H1 (cell line): Measurements from ENCODE around the gene BGN. TPM values are rescaled to one million over a fixed set of nuclear protein-coding genes. Genes with fewer than 3 reads are reported as not detected.

Source experiments
- CTCF ChIA-PET: fragments of 300-600 bp; sonication (Branson Sonifier 250); formaldehyde crosslinking; loops from one replicate; lab custom pipeline; 2021; ENCODE audit not compliant: partially characterized antibody; lab: Charles Lee
- POLR2A ChIA-PET: fragments of 300-600 bp; sonication (Branson Sonifier 250); formaldehyde crosslinking; loops from one replicate; lab custom pipeline; 2021; ENCODE audit warnings: inconsistent platforms; ENCODE audit not compliant: partially characterized antibody; lab: Charles Lee
- DNase-seq, 2 experiments: peaks; one replicate each; pipeline versions ENCODE4 v3.0.0 to v3.0.0-alpha.2; 2010 to 2022; ENCODE audit warnings: low spot score in 2 of 2, low read depth in 1 of 2, mixed read lengths in 1 of 2
- FAIRE-seq: peaks from 2 replicates; lab custom pipeline; 2011; peaks lifted over from hg19 to GRCh38; lab: Jason Lieb, UNC
- H2AFZ ChIP-seq: 2 replicates; pipeline ENCODE4 v1.8.1; 2012; ENCODE audit warnings: low read length, inconsistent platforms
- H2AK5ac ChIP-seq: 2 replicates; pipeline ENCODE4 v1.6.1; 2013; ENCODE audit warnings: low read depth, low read length
- H2BK120ac ChIP-seq: replicated peaks from 2 replicates; pipeline ENCODE3; 2013; ENCODE audit warnings: low read depth, low read length, inconsistent platforms
- H2BK12ac ChIP-seq: 2 replicates; pipeline ENCODE4 v1.6.1; 2013; ENCODE audit warnings: low read depth, low read length
- H2BK15ac ChIP-seq: 2 replicates; pipeline ENCODE4 v1.6.1; 2013; ENCODE audit warnings: low read length
- H2BK20ac ChIP-seq: 2 replicates; pipeline ENCODE4 v1.6.1; 2013; ENCODE audit warnings: low read length
- H2BK5ac ChIP-seq: 2 replicates; pipeline ENCODE4 v1.6.1; 2013; ENCODE audit warnings: low read depth, low read length
- H3K14ac ChIP-seq: 2 replicates; pipeline ENCODE4 v1.6.1; 2013; ENCODE audit warnings: inconsistent platforms; ENCODE audit not compliant: insufficient read length
- H3K18ac ChIP-seq: 2 replicates; pipeline ENCODE4 v1.6.1; 2013; ENCODE audit warnings: low read length; ENCODE audit errors: extremely low read depth
- H3K23ac ChIP-seq: 2 replicates; pipeline ENCODE4 v1.6.1; 2013; ENCODE audit warnings: inconsistent platforms; ENCODE audit not compliant: insufficient read length
- H3K23me2 ChIP-seq: 2 replicates; pipeline ENCODE4 v1.6.1; 2013; ENCODE audit warnings: low read depth, low read length
- H3K27ac ChIP-seq: 2 replicates; pipeline ENCODE4 v1.6.1; 2011; ENCODE audit warnings: low read depth, low read length, inconsistent platforms
- H3K27me3 ChIP-seq, 4 experiments: replicated peaks in 1 of 4; 1 replicate in 1 of 4; 2 replicates in 3 of 4; pipeline versions ENCODE4 v1.6.1 to v1.8.1; 2011 to 2013; ENCODE audit warnings: low read length in 3 of 4, mild to moderate bottlenecking in 3 of 4, inconsistent platforms in 2 of 4, mixed read lengths in 2 of 4, moderate library complexity in 1 of 4; ENCODE audit not compliant: control insufficient read depth in 3 of 4, insufficient read depth in 3 of 4; ENCODE audit errors: extremely low read depth in 1 of 4
- H3K36me3 ChIP-seq, 4 experiments: 2 replicates each; pipeline versions ENCODE4 v1.6.1 to v1.8.1; 2011 to 2013; ENCODE audit warnings: mild to moderate bottlenecking in 4 of 4, low read length in 3 of 4, moderate library complexity in 2 of 4, control low read depth in 1 of 4, inconsistent platforms in 1 of 4; ENCODE audit not compliant: insufficient read depth in 4 of 4, control insufficient read depth in 2 of 4
- H3K4ac ChIP-seq: replicated peaks from 2 replicates; pipeline ENCODE3; 2013; ENCODE audit warnings: low read length, low read depth, mixed read lengths, inconsistent platforms; ENCODE audit not compliant: insufficient read length
- H3K4me1 ChIP-seq, 4 experiments: replicated peaks in 1 of 4; 1 replicate in 1 of 4; 2 replicates in 3 of 4; pipeline versions ENCODE4 v1.6.1 to v1.8.1; 2011 to 2013; ENCODE audit warnings: low read length in 3 of 4, inconsistent platforms in 2 of 4, mixed read lengths in 1 of 4; ENCODE audit not compliant: insufficient read depth in 4 of 4, control insufficient read depth in 3 of 4
- H3K4me2 ChIP-seq, 2 experiments: 2 replicates each; pipeline versions ENCODE4 v1.6.1 to v1.8.1; 2011 to 2013; ENCODE audit warnings: low read depth in 2 of 2, low read length in 2 of 2, control low read depth in 1 of 2, inconsistent platforms in 1 of 2, mild to moderate bottlenecking in 1 of 2; ENCODE audit not compliant: insufficient read depth in 1 of 2
- H3K4me3 ChIP-seq, 4 experiments: fragments of 200-600, 300-600 bp in 1 of 4; sonication (generic), shearing (Covaris generic), sonication (Bioruptor Twin) in 1 of 4; 2 replicates each; pipeline versions ENCODE4 v1.5.1 to v1.8.1; 2011 to 2016; ENCODE audit warnings: low read length in 4 of 4, low read depth in 3 of 4, control low read depth in 2 of 4, inconsistent platforms in 2 of 4, mild to moderate bottlenecking in 2 of 4, mixed read lengths in 1 of 4, moderate library complexity in 1 of 4; ENCODE audit not compliant: insufficient read depth in 2 of 4; ENCODE audit errors: extremely low read depth in 1 of 4
- H3K56ac ChIP-seq: replicated peaks from 2 replicates; pipeline ENCODE3; 2013; ENCODE audit warnings: low read depth, mild to moderate bottlenecking, mixed read lengths, low read length, inconsistent platforms; ENCODE audit not compliant: insufficient read length
- H3K79me1 ChIP-seq: 2 replicates; pipeline ENCODE4 v1.6.1; 2013; ENCODE audit warnings: low read depth, low read length, control low read depth
- H3K79me2 ChIP-seq, 2 experiments: 2 replicates each; pipeline versions ENCODE4 v1.6.1 to v1.8.1; 2012 to 2013; ENCODE audit warnings: low read length in 2 of 2, mild to moderate bottlenecking in 2 of 2, inconsistent platforms in 1 of 2; ENCODE audit not compliant: insufficient read depth in 2 of 2, control insufficient read depth in 1 of 2
- H3K9ac ChIP-seq, 4 experiments: replicated peaks in 1 of 4; 1 replicate in 1 of 4; 2 replicates in 3 of 4; pipeline versions ENCODE4 v1.6.1 to v1.8.1; 2011 to 2013; ENCODE audit warnings: low read depth in 3 of 4, low read length in 3 of 4, control low read depth in 2 of 4, mild to moderate bottlenecking in 2 of 4, moderate library complexity in 2 of 4, inconsistent platforms in 1 of 4; ENCODE audit errors: extremely low read depth in 1 of 4
- H3K9me3 ChIP-seq, 2 experiments: 2 replicates each; pipeline versions ENCODE4 v1.6.1 to v1.8.1; 2012 to 2013; ENCODE audit warnings: mild to moderate bottlenecking in 2 of 2, moderate library complexity in 2 of 2, control low read depth in 1 of 2, inconsistent platforms in 1 of 2, low read depth in 1 of 2, low read length in 1 of 2, mixed read lengths in 1 of 2; ENCODE audit not compliant: insufficient read depth in 2 of 2
- H4K20me1 ChIP-seq, 2 experiments: replicated peaks in 1 of 2; 2 replicates each; pipeline versions ENCODE3 to v1.8.1; 2011 to 2013; ENCODE audit warnings: inconsistent platforms in 2 of 2, low read length in 2 of 2, mild to moderate bottlenecking in 1 of 2; ENCODE audit not compliant: insufficient read depth in 2 of 2, control insufficient read depth in 1 of 2
- H4K5ac ChIP-seq: 2 replicates; pipeline ENCODE4 v1.6.1; 2013; ENCODE audit warnings: low read length, low read depth, mixed read lengths, inconsistent platforms; ENCODE audit not compliant: insufficient read length
- H4K8ac ChIP-seq: 2 replicates; pipeline ENCODE4 v1.8.0; 2013; ENCODE audit warnings: mild to moderate bottlenecking, moderate library complexity, low read length, inconsistent platforms; ENCODE audit not compliant: insufficient read depth; ENCODE audit errors: extremely low read depth
- H4K91ac ChIP-seq: replicated peaks from 2 replicates; pipeline ENCODE3; 2013; ENCODE audit warnings: low read length, mixed read lengths, inconsistent platforms; ENCODE audit not compliant: insufficient read length
- BACH1 ChIP-seq: IDR thresholded peaks from 2 replicates; pipeline ENCODE4 v1.6.1; 2012; ENCODE audit warnings: low read length, improper control_type of control experiment
- CBX8 ChIP-seq: fragments of 300-800, 300-1000 bp; sonication (generic); IDR thresholded peaks from 2 replicates; pipeline ENCODE4 v1.7.1; 2016; ENCODE audit warnings: low read depth, low read length, borderline replicate concordance
- JUND ChIP-seq: IDR thresholded peaks from 2 replicates; pipeline ENCODE4 v1.6.1; 2011; ENCODE audit warnings: mild to moderate bottlenecking, improper control_type of control experiment, low read length
- KDM1A ChIP-seq: fragments of 200-600, 300-600 bp; sonication (generic); IDR thresholded peaks from 2 replicates; pipeline ENCODE4 v1.7.1; 2016; ENCODE audit warnings: mild to moderate bottlenecking, low read length, borderline replicate concordance
- RFX5 ChIP-seq: IDR thresholded peaks from 2 replicates; pipeline ENCODE4 v1.6.1; 2011; ENCODE audit warnings: low read depth, low read length, improper control_type of control experiment, borderline replicate concordance
- TAF1 ChIP-seq: IDR thresholded peaks from 2 replicates; pipeline ENCODE4 v1.6.1; 2011; ENCODE audit warnings: mild to moderate bottlenecking, low read depth, low read length
- WGBS, 2 experiments: shearing (Covaris generic) in 1 of 2; methylation state at CpG; one replicate each; pipeline versions ENCODE4 v1.1.6 to v1.1.7; 2013 to 2015; ENCODE audit warnings: low lambda C conversion rate in 2 of 2, mixed read lengths in 2 of 2, inconsistent platforms in 1 of 2, low coverage in 1 of 2, missing lambda C conversion rate in 1 of 2; ENCODE audit not compliant: insufficient replicate concordance in 2 of 2, insufficient coverage in 1 of 2, insufficient read length in 1 of 2; ENCODE audit errors: extremely low coverage in 1 of 2, missing lambda C conversion rate in 1 of 2; 5-methylcytosine and 5-hydroxymethylcytosine counted together
- polyA plus RNA-seq, 7 experiments: library from polyadenylated mRNA; depleted of rRNA in 3 of 7; stranded (reverse) in 5 of 7; unstranded in 2 of 7; fragments of >200 nt in 5 of 7; fragments of 200-250 nt in 2 of 7; gene quantifications; 1 replicate in 5 of 7; 2 replicates in 1 of 7; 4 replicates in 1 of 7; pipeline versions ENCODE4 v1.2.1 to v1.2.3, GENCODE V29; 2011 to 2013; ENCODE audit warnings: missing spikeins in 2 of 7, mixed read lengths in 2 of 7
- total RNA-seq: library from RNA; stranded (reverse); fragmentation: NEBNext Ultra II Directional; extraction: Animal tissue kit (Norgen Biotek cat#: 25700); gene quantifications from 2 replicates; pipeline ENCODE4 v1.2.1, GENCODE V29; 2021

The BGN gene
- total and polyA plus RNA-seq, 2 of the 8 experiments (the other 6 are each of a cell fraction or from before 2014, with no cell fraction given): 1.8 to 2.4 TPM

DNA sequence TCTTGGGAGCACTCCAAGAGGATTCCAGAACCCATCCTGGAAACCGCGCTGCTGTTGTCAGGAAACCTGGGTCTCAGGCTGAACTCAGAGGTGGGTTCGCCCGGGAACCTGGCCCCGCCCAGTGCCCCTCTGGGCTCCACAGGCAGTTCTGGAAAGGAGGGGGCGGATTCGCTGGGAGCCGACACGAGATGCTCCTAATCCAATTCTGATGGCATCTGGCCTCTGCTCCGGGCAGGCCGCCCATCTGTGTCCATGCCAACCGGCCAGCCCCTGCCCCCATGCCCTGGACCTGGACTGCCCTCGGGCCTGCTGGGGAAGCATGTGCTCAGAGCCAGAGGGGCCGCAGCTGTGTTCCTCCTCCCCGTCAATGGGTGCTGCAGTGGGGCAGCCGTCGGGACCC is 43.6 kb downstream of the BGN start:
- no peak overlapping the region for H2BK20ac ChIP-seq
- FAIRE-seq (no peak), DNase-seq (no peak)
- no peak overlapping the region for H2AK5ac ChIP-seq
- no peak overlapping the region for H2BK12ac ChIP-seq
- H3K18ac ChIP-seq: no peak overlapping the region
- CTCF ChIA-PET: interaction anchor here (0.8 to 4.2 kb wide), 21 partner anchors 9 to 581 kb away, joined by 3 to 30 read pairs (median 5); no protein-coding TSS in a partner anchor
- no peak overlapping the region for H2AFZ ChIP-seq
- H3K23ac ChIP-seq: no peak overlapping the region
- POLR2A ChIA-PET: no interaction called here
- no peak overlapping the region for H3K4ac ChIP-seq
- no peaks in the 10 kb centered on the region for H3K9me3 ChIP-seq
- 83% methylated on average over 4 of the region's 17 CpGs; no CpG with 5 or more reads in 1 of the 2 experiments for WGBS, 2 experiments
- no peaks in the 10 kb centered on the region; a peak in 1 of 7 replicates for H3K4me1 ChIP-seq
- no peaks in the 10 kb centered on the region for H4K20me1 ChIP-seq
- no peak overlapping the region for H2BK120ac ChIP-seq
- no peak for TF ChIP-seq KDM1A
- no peak for TF ChIP-seq BACH1
- TF ChIP-seq RFX5: no peak
- no peak for TF ChIP-seq CBX8
- TF ChIP-seq TAF1: no peak
- no peak for TF ChIP-seq JUND
- no peak overlapping the region for H4K8ac ChIP-seq
- H3K9ac ChIP-seq: no peak overlapping the region
- no peak overlapping the region for H2BK15ac ChIP-seq
- no peak overlapping the region for H3K4me3 ChIP-seq
- no peaks in the 10 kb centered on the region for H3K23me2 ChIP-seq
- H3K79me2 ChIP-seq: no peaks in the 10 kb centered on the region
- H3K14ac ChIP-seq: no peak overlapping the region
- H3K79me1 ChIP-seq: no peaks in the 10 kb centered on the region
- no peak overlapping the region for H3K56ac ChIP-seq
- no peak overlapping the region for H4K5ac ChIP-seq
- no peak overlapping the region for H3K27ac ChIP-seq
- no peak overlapping the region for H4K91ac ChIP-seq
- H3K36me3 ChIP-seq: no peaks in the 10 kb centered on the region
- H3K4me2 ChIP-seq: no peak overlapping the region
- H2BK5ac ChIP-seq: no peak overlapping the region
- no peaks in the 10 kb centered on the region for H3K27me3 ChIP-seq
